HK-2 (cell line): Measurements from ENCODE around the gene MSGN1.
"Not testable (repeated sequence)": the region's sequence is repeated elsewhere in the genome, so short reads cannot be mapped to it uniquely, and the experiment has no call there.

ENCODE experiments used
- DNase-seq: peaks from one replicate; pipeline ENCODE4 v3.0.0-alpha.2; 2018; ENCODE audit not compliant: unreplicated experiment

MSGN1 gene

GRCh38 chr2:17805717-17806363 is 10.4 kb upstream of the MSGN1 start:
- no peak for DNase-seq

- no peak for DNase-seq
Observed at GRCh38 chr2:17813010-17813741, 3.1 kb upstream of the MSGN1 start.

GRCh38 chr2:17813742-17814473 is 2.4 kb upstream of the MSGN1 start:
- no peak for DNase-seq

- DNase-seq: no peak
Observed at GRCh38 chr2:17814601-17815000, 1.7 kb upstream of the MSGN1 start.

- no peak for DNase-seq
Observed at GRCh38 chr2:17815468-17816184, 634 bp upstream of the MSGN1 start.

- no peak for DNase-seq
Observed at GRCh38 chr2:17818235-17818815, 2.1 kb downstream of the MSGN1 start.

GRCh38 chr2:17821080-17821479 is 4.8 kb downstream of the MSGN1 start:
- DNase-seq: no peak

GRCh38 chr2:17821535-17822444 is 5.5 kb downstream of the MSGN1 start:
- no peak for DNase-seq

GRCh38 chr2:17822445-17823117 is 6.3 kb downstream of the MSGN1 start:
- no peak for DNase-seq

- DNase-seq: not testable (repeated sequence)
Observed at GRCh38 chr2:17823646-17824045, 7.4 kb downstream of the MSGN1 start.

- no peak for DNase-seq
Observed at GRCh38 chr2:17827316-17827715, 11.1 kb downstream of the MSGN1 start.

- DNase-seq: no peak
Observed at GRCh38 chr2:17827785-17828184, 11.5 kb downstream of the MSGN1 start.

GRCh38 chr2:17830053-17831034 is 14.1 kb downstream of the MSGN1 start:
- peak; percentile 76 for DNase-seq

GRCh38 chr2:17835516-17835915 is 19.3 kb downstream of the MSGN1 start:
- no peak for DNase-seq

GRCh38 chr2:17839959-17840358 is 23.7 kb downstream of the MSGN1 start:
- DNase-seq: no peak

- DNase-seq: no peak
Observed at GRCh38 chr2:17843457-17843856, 27.2 kb downstream of the MSGN1 start.

GRCh38 chr2:17845806-17846205 is 29.5 kb downstream of the MSGN1 start:
- no peak for DNase-seq

- DNase-seq: no peak
Observed at GRCh38 chr2:17846676-17847075, 30.4 kb downstream of the MSGN1 start.

- no peak for DNase-seq
Observed at GRCh38 chr2:17847236-17847635, 31.0 kb downstream of the MSGN1 start.
